ENCODE measurements around the gene AGAP1.

Gene AGAP1

DNA sequence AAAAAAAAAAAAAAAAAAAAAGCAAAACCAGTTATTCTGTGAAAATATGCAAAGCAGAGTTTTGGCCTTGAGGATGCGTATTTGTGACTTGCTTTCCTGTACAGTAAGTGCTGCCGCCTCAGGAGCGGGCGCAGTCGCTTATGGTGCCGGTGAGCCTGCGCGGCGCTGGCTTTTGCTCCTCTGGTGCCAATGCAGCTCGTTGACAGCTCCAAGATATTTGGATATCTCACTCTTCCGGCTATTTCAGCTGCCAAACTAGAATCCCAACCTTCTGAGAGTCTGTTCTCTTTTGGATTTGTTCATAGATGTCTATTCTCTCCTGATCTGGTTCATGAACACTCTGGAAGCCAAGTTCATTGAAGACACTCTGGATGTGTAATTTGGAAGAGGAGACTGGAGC is 184.1 kb downstream of the AGAP1 start:
- in situ Hi-C loops (cut with MboI; ENCODE audit: low sequenced_read_pairs): no loop called here

DNA sequence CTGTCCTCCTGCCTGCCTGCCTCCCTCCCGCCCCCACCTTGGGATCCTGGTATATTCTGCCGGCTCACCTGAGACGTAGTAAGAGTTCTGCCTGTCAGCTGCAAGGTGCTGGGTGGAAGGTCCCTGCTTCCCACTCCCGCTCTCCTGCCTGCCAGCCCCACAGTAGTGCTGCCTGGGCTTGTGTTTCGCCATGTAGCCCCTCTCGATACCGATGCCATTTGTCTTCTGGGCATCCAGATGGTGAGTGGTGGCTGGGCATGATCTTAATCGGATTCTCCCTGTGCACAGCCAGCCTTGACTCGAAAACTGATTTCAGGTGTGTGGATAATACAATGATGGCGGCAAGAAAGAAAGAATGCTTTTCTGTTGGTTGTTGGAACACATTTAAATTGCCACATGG is 184.9 kb downstream of the AGAP1 start:
- in situ Hi-C loops (cut with MboI; ENCODE audit: low sequenced_read_pairs): no loop called here

DNA sequence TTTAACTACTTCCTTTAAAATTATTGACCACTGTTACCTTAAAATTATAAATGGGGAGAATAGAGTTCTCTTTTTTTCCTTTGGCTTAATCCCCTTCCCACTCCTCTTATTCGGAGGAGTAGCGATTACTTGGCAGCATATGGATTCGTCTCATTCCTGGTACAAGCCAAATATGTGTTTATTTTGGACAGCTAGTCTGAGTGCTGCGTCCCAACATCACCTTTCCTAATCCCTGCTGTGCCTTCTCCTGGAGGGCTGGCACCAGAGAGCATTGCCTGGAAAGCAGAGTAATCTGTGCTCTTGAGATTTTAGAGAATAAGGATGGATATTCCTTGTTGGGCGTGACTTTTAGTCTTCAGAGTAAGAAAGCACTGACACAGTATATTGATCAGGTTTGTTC is 185.6 kb downstream of the AGAP1 start:
- in situ Hi-C loops (cut with MboI; ENCODE audit: low sequenced_read_pairs): no loop called here

DNA sequence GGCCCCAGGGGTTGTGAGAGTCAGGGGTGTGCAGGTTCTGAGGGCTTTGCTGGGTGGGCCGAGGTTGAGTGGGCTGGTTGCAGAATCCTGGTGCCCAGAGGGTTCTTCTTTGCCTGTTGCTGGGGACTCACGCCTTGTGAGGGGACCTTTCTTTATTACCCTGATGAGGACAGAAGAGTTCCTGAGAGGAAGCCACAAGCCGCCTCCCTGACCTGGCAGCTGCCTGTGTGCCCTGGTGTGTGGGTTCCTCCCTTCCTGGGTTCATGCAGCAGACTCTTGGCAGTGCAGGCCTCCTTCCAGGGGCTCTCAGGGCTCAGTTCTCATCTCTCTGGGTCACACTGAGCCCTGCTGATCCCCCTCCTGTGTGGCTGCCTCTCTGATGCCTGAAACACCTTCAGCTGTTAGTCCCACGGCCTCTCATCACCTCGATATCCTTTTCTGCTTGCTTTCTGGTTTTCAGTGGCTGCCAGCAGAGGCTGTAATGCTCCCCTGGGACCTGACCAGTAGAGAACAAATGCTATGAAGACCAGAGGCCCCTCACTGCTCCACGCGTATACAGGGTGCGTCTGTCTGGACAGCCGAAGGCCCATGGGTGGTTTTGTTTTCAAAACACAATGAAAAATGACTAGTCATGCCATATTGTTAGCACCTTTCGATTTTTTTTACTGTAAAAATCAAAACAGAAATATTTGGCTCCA is 191.3 kb downstream of the AGAP1 start:
- in situ Hi-C loops (cut with MboI; ENCODE audit: low sequenced_read_pairs): no loop called here

DNA sequence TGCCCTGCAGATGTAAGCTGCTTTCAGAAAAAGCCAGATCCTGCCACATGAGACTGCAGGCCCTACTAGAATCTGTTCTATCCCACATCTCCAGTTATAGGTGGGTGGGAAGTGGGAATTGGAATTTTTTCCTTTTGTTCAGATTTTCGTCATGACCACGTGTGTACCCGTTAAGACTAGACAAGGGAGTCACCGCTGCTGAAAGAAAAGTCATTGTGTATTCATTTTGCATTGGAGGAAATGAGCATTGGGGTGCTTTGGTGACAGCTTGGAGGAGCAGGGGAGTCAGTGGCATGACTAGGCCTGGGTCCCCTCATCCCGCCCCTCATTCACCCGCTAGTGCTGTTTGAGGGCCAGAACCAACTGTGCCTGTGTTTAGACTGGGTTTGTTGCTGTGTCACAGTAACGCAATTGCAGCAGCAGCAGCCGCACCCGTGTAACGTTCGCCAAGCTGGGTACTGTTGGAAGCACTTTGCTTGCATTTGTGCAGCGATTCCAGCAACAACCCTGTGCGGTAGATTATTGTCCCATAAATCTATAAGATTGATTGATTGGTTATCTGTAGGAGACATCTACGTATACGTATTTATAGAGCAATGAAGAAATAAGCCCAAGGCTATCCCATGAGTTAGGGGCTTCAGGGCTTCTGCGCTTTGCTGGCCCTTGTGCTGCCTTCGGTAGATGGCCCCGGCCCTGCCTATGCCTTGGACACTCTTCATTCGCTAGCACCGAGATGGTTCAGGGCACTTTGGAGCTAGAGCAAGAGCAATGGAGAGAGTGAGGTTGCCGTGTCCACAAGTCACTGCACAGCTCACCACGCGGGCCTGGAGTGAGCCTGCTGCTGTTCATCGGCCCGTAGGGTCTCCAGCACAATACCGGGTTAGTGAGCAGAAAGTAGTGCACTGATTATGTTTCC is 194.9 kb downstream of the AGAP1 start:
- in situ Hi-C loops (cut with MboI; ENCODE audit: low sequenced_read_pairs): no loop called here

DNA sequence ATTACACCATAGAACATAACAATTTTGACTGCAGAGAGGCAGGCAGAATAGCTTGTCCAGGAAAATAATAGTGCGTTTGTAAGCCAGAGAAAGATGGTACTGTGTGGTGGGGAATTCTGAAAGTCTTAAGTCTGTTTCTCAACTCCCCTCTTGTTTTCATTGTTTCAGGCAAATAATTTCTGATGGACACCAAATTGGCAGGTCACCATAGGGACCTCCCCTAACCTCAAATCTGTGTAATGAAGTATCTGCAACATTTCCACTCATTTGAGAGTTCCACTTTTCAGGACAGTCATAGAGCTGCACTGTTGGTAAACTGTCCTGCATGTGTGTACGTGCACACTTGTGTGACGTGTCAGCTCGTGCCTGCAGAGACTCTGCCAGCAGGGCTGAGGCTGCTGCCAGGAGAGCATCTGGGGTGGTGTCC is 195.6 kb downstream of the AGAP1 start:
- in situ Hi-C loops (cut with MboI; ENCODE audit: low sequenced_read_pairs): no loop called here

DNA sequence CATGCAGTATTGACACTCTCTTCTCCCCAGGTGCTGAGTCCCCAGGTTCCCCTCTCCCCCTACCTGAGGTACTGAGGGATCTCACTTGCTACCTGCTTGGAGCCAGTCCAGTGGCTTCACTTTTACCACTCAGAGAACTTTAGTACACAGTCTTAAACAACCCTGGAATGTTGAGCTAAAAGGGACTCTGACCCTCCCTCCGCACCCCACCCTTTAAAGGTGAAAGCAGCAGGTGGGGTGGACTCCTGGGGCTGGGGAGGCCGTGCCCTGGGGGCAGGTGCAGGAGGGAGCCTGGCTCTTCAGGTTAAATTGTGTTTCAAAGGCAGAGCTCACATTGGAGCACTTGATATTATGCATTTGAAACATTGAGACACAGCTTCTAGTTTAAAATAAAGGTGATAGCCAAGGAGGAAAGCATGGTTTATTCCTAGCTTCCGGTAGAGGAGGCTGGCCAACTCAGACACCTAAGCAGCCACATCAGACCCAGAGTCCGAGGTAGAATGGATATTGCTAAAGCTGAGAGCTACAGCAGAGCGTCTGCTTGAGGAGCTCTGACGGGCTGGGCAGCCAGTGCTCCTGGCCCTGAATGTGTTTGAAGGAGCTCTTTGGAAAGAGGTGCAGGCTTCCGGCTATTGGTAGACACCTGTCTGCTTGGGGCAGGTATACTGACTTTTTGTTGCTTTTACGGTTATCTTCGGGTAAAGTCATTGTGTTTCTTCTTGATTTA is 196.4 kb downstream of the AGAP1 start:
- in situ Hi-C loops (cut with MboI; ENCODE audit: low sequenced_read_pairs): no loop called here

DNA sequence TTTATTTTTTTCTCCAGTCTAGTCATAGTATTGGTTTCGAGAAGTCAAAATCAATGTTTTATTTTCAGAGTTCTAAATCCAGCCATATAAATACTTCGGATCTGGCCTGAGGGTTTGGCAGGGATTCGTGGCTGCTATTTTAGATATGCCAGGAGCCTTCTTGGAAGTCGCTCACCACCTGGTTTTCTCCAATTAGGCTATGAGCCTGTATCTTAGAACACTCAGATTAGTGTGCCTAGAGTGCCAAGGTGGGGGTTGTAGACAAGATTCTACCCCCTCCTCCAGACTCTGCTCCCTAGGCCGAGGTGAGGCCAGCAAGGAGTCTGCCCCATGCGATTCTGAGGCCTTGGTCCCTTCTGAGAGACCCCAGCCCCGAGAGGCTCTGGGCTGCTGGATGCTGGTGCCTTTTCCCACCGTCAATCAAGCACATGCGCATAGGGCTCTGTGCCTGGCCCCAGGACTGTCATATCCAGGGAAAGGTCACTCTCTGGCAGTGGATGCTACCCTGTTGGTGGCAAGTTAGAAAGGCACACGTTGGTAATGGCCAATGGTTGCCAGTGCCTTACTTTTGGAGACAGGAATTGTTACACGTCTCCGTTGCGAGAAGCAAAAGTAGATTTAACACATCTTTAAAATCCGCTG is 197.1 kb downstream of the AGAP1 start:
- in situ Hi-C loops (cut with MboI; ENCODE audit: low sequenced_read_pairs): no loop called here

GRCh38 chr2:235692076-235692475 is 198.2 kb downstream of the AGAP1 start:
- in situ Hi-C loops (cut with MboI; ENCODE audit: low sequenced_read_pairs): no loop called here

DNA sequence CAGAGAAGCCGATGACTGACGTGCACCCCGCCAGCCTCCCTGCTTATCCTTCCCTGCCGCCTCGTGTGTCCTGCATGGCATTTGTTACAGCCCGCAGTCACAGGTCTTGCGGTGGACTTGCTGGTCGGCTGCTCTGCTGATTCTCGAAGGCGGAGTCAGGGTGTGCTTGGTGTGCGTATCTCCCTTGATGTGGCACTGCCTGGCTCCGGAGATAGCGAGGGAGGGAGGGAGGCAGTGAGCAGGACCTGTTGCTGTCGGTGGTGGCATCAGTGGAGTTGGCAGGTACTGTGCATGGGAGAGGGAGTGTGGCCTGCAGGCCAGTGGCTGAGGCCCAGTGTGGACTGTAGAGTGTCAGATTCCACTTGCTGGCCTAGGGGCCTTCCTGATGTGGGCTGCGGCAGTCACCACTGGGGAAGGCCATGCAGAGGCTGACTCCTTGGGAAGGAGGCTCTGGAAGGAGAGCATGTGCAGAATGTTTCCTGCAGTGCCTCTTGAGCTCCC is 198.9 kb downstream of the AGAP1 start:
- in situ Hi-C loops (cut with MboI; ENCODE audit: low sequenced_read_pairs): no loop called here

GRCh38 chr2:235693279-235693678 is 199.4 kb downstream of the AGAP1 start:
- in situ Hi-C loops (cut with MboI; ENCODE audit: low sequenced_read_pairs): no loop called here

DNA sequence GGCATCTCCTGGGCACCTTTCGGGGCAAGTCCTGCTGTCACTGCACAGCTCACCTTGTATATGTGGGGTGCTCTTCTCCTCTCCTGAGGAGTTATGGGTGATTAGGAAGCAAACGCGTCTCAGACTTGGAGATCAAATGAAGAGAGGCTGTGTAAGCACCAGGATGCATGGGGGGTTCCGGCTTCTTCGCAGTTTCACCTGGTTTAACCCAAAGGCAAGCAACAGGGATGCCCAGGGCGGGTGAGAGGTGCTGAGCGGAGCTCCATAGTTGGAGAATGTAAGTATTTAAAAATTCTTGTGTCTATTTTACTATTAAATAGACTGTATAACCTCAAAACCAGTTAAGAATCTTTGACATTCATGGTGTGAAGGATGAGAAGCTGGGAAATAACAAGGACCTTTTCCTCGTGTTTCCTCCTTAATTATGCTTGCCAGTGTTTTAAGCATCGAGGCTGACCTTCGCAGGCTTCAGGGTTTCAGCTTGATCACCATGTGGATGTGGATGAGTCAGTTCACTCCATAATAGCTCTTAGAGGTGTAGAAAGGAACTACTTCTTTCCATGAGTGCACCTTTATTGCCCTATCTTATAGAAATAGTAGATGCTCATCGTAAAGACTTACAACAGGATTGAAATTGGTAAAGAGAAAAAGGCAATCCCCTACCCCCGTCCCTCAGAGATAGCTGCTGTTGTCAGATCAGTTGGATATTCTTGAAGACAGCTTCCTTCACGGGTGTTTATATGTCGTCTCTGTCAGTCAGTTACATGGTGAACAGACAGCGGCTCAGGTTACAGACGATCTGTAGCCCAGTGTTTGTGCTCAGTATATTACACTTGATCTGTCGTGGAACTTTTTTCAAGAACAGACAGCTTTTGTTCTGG is 201.1 kb downstream of the AGAP1 start:
- in situ Hi-C loops (cut with MboI; ENCODE audit: low sequenced_read_pairs): no loop called here

DNA sequence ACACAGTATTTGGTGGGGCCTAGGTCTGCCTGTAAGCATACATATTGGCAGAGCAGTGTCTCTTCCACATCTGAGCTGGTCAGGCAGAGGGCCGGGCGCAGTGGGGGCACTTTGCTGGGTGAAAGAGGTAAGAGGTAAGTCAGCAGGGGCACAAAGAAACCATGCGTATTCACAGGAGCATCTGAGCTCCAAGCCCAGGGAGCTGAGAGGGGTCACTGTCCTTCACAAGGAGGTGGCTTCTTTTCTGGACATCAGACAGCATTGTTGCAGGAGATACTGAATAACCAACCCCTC is 201.7 kb downstream of the AGAP1 start:
- in situ Hi-C loops (cut with MboI; ENCODE audit: low sequenced_read_pairs): no loop called here

- in situ Hi-C loops (cut with MboI; ENCODE audit: low sequenced_read_pairs): no loop called here
Measured at GRCh38 chr2:235697041-235697440, 203.2 kb downstream of the AGAP1 start.

GRCh38 chr2:235698028-235698427 is 204.2 kb downstream of the AGAP1 start:
- in situ Hi-C loops (cut with MboI; ENCODE audit: low sequenced_read_pairs): no loop called here

DNA sequence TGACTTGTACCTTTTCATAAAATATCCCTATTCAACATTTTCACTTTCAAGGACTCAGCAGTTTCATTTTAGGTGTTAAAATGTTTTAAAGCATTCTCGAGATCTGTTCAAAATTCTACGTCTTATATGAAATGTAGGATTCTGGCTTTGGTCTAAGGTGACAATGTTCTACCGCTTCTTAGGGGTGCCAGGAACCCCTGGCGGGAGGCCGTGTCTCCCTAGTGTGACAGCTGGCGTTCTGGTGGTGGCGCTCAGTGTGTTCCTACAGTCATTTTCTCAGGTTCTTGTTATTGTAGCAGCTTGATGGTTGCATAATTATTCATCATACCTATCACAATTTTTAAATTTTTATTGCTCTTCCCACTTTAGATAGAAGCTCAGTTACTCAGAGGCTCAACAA is 204.6 kb downstream of the AGAP1 start:
- in situ Hi-C loops (cut with MboI; ENCODE audit: low sequenced_read_pairs): no loop called here

GRCh38 chr2:235699576-235699975 is 205.7 kb downstream of the AGAP1 start:
- in situ Hi-C loops (cut with MboI; ENCODE audit: low sequenced_read_pairs): no loop called here

DNA sequence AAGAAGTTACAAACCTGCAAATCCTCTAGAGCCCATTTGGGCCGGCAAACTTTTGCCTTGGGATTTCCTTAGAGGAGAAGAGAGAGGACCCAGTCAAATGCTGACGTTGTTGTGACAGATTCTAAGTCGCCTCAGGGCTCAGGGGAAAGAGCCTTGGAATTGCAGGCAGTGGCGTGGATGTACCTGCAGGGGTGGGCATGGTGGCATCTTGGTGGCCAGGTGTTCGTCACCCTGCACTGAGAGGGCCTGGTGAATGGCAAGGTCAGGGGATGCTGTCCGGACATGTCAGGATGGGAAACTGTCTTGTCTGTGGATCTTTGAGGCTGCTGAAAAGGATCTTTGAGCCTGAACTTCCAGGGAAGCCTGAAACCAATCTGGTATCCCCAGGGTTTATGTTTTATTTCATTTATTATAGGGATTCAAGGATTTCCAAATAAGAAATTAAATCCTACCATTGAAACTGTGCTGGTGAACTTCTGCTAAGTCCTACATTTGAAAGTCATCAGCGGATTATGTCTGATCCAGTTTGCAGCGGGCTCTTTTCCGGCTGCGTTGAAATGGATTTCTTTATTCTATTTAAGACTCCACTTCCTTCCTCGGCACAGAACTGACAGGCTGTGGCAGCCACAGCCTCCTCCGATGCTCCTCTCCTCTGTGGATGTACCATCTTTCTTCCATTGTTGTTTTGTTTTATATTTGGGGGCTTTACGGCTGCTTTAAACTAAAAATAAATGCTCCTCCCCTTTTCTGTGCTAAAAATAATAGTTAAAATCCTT is 207.6 kb downstream of the AGAP1 start:
- in situ Hi-C loops (cut with MboI; ENCODE audit: low sequenced_read_pairs): no loop called here

GRCh38 chr2:235702186-235702585 is 208.3 kb downstream of the AGAP1 start:
- in situ Hi-C loops (cut with MboI; ENCODE audit: low sequenced_read_pairs): no loop called here
